GM13976 (cell line): Measurements from ENCODE around the gene LGR4.

Experiments
- DNase-seq: peaks from one replicate; pipeline ENCODE4 v3.0.0; 2012; ENCODE audit warnings: low spot score
- in situ Hi-C: fragments of 300-500 bp; cut with MboI; formaldehyde crosslinking; loops from one replicate; pipeline ENCODE4 v1.12.0; 2022; ENCODE audit warnings: low sequenced_read_pairs, mixed read lengths, inconsistent platforms; ENCODE audit not compliant: unreplicated experiment
- TF ChIP-seq, protein P1 (sequence below): IDR thresholded peaks from 2 replicates; pipeline ENCODE4 v1.5.1; 2012; ENCODE audit warnings: borderline replicate concordance, mild to moderate bottlenecking; ENCODE audit not compliant: insufficient read depth; ENCODE audit errors: extremely low read depth, missing control alignments, control extremely low read depth

Gene LGR4

DNA sequence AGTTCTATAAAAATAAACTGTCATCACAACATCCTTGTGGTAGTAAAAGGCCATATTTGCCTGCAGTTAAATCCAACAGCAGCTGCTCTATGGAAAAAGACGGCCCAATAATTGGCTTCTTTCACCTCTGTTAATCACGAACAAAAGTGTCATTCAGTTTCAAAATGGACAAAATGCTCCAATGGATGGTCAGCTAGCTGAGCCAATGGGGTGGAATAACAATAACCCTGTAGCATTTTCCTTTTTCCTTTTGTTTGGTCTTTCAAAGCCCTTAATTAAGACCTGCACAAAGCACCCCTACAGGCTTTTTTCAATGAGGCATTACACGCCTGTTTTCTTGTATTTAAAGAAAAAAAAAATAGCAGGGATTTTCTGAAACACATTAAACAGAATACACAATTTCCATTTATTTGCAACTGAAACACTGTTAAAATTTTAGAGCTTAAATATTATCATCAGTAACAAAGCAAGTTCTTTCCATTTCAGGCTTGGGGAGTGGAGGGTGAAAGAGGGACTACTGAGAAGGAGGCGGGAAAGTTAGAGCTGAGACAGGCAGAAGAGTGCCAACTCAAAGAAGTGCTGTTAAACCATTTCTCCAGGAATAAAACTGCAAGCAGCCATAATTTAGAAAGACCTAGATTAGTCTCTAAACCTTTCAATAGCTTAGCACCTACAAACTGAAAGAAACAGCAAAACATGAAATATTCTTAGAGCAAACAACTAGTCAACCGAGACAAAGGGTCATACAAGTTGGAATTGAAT is 28.7 kb downstream of the LGR4 start:
- TF ChIP-seq, protein P1, sequence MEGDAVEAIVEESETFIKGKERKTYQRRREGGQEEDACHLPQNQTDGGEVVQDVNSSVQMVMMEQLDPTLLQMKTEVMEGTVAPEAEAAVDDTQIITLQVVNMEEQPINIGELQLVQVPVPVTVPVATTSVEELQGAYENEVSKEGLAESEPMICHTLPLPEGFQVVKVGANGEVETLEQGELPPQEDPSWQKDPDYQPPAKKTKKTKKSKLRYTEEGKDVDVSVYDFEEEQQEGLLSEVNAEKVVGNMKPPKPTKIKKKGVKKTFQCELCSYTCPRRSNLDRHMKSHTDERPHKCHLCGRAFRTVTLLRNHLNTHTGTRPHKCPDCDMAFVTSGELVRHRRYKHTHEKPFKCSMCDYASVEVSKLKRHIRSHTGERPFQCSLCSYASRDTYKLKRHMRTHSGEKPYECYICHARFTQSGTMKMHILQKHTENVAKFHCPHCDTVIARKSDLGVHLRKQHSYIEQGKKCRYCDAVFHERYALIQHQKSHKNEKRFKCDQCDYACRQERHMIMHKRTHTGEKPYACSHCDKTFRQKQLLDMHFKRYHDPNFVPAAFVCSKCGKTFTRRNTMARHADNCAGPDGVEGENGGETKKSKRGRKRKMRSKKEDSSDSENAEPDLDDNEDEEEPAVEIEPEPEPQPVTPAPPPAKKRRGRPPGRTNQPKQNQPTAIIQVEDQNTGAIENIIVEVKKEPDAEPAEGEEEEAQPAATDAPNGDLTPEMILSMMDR = no peak
- in situ Hi-C loops = no loop called here
- DNase-seq = no peak

DNA sequence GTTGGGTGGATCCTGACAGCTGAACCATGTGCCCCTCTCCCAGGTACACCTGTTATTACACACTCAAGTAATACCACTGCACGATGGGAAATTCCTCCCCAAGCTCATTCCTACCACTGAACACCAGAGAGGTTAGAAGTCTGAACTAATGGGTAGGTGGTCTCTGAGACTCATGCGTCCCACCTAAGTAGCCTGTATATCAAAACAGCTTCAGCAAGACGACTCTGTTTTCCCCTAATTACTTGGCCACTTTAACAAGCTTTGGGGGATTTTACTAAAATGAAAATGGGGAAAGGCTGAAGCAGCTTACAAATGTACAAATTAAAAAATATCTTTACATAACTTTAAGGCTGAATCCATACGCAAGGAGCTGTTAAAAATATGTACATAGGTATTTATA is 29.4 kb downstream of the LGR4 start:
- TF ChIP-seq, protein P1 = no peak
- no peak for DNase-seq
- in situ Hi-C loops = no loop called here

DNA sequence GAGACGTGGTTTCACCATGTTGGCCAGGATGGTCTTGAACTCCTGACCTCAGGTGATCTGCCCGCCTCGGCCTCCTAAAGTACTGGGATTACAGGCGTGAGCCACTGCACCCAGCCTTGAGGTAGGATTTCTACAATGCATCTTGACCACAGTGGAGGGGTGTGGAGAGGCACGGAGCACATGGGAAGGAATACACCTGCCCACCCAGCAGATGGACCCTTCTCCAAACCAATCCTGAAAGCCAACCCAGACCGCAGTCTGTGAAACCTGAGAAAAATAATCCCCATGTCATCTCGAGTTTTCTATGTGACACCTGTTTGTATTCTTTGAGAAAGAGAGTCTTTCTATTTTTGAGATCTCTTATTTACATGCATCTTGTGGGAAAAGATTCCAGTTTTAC is 32.5 kb downstream of the LGR4 start:
- TF ChIP-seq, protein P1 = no peak
- no peak for DNase-seq
- in situ Hi-C loops = no loop called here

DNA sequence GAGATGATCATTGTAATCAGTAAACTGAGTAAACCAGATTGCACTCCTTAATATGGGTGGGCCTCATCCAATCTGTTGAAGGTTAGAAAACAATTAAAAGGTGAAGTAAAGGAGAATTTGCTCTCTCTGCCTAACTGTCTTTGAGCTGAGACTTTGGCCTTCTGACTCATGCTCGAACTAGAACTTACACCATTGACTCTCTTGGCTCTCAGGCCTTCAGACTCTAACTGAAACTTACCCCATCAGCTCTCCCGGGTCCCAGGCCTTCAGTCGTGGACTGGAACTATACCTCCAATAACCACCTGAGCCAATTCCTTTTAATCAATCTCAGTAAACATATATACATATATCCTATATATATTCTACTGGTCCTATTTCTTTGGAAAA is 34.0 kb downstream of the LGR4 start:
- TF ChIP-seq, protein P1 = no peak
- in situ Hi-C loops = no loop called here
- no peak for DNase-seq

DNA sequence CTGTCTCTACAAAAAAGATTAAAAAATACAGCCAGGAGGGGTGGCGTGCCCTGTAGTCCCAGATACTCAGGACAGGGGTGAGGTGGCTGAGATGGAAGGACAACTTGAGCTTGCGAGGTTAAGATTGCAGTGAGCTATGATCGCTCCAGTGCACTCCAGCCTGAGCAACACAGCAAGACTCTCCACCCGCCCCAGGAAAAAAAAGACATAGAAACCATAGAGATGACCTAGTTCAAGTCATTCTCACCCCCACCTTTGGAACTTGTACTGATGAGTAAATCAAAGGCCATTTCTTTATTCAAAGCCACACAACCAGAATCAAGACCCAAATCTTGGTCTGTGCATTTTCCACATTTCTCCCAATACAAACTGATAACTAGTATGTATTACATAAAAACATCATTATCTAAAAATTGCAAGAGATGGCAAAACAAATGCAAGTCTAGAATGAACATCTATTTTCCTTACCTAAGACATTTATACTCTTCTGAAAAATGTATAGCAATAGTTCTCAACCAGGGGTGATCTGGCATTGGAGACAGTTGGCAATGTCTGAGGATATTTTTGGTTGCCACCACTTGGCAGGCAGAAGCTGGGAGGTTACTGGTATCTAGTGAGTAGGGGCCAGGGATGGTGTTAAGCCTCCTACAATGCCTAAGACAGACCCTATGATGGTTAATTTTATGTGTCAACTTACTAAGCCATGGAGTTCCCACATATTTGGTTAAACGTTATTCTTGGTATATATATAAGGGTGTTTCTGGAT is 34.6 kb downstream of the LGR4 start:
- TF ChIP-seq, protein P1 = no peak
- DNase-seq = no peak
- in situ Hi-C loops = no loop called here

DNA sequence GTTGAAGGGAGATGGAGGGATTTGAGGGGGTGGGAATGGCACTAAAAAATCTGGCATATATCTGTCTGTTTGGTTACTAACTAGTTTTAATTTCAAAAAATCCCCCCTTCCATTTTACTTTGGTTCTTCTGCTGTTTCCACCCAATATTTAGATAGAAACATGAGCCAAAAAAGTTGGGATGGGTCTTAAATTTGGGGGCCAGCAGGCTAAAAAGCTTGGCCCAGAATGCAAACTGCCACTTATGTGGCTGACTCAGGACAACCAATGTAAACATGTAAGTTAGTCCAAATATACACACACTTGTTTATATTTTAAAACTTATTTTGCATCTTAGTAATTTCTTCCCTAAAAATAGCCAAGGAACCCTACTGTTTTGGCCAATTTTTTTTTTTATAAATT is 35.7 kb downstream of the LGR4 start:
- TF ChIP-seq, protein P1 = no peak
- no peak for DNase-seq
- in situ Hi-C loops = no loop called here
